ENCODE measurements around the gene SH3BP5L. TPM values are rescaled to one million over a fixed set of nuclear protein-coding genes. Genes with fewer than 3 reads are reported as not detected.

SH3BP5L gene
- total and polyA plus RNA-seq, 10 of the 15 experiments (the other 5 are each of a cell fraction or from before 2014, with no cell fraction given): 1.1 to 22.8 (median 10.9) TPM

GRCh38 chr1:248814351-248814750 lies 11.4 kb downstream of the SH3BP5L start:
- ATAC-seq: no peak
- H3K36me3 ChIP-seq (ENCODE audit: control insufficient read depth in 2 of 2, insufficient read depth in 2 of 2, low read length in 1 of 2): peaks cover 18 to 30% of the 10 kb centered on the region in 2 experiments; a peak in 3 of 4 replicates
- no TSS peak for BruUV-seq (replicated peaks)
- TF ChIP-seq BACH1 (IDR thresholded peaks at IDR 0.05; ENCODE audit: borderline replicate concordance) (no peak), SRF (IDR thresholded peaks at IDR 0.05; ENCODE audit: low read depth in 2 of 2, low read length in 2 of 2) (no peak), FOXM1 (IDR thresholded peaks at IDR 0.05; ENCODE audit: low read depth, low read length) (no peak), STAT3 (IDR thresholded peaks at IDR 0.05; ENCODE audit: low read depth, low read length) (no peak), GATAD2B (conservative IDR thresholded peaks at IDR 0.05; ENCODE audit: low read depth) (no peak), RFX5 (IDR thresholded peaks at IDR 0.05; ENCODE audit: low read depth, low read length) (no peak), FOXK2 (IDR thresholded peaks at IDR 0.05) (no peak), MLLT1 (IDR thresholded peaks at IDR 0.05) (no peak), NKRF (conservative IDR thresholded peaks at IDR 0.05) (no peak), HCFC1 (IDR thresholded peaks at IDR 0.05; ENCODE audit: low read length) (no peak), SMC3 (IDR thresholded peaks at IDR 0.05; ENCODE audit: borderline replicate concordance, low read length) (no peak), ZBED1 (IDR thresholded peaks at IDR 0.05; ENCODE audit: borderline replicate concordance) (no peak), JUNB (IDR thresholded peaks at IDR 0.05) (no peak)
- TF ChIP-seq, protein P1, sequence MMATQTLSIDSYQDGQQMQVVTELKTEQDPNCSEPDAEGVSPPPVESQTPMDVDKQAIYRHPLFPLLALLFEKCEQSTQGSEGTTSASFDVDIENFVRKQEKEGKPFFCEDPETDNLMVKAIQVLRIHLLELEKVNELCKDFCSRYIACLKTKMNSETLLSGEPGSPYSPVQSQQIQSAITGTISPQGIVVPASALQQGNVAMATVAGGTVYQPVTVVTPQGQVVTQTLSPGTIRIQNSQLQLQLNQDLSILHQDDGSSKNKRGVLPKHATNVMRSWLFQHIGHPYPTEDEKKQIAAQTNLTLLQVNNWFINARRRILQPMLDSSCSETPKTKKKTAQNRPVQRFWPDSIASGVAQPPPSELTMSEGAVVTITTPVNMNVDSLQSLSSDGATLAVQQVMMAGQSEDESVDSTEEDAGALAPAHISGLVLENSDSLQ (IDR thresholded peaks at IDR 0.05): no peak
- TF ChIP-seq, protein P2, sequence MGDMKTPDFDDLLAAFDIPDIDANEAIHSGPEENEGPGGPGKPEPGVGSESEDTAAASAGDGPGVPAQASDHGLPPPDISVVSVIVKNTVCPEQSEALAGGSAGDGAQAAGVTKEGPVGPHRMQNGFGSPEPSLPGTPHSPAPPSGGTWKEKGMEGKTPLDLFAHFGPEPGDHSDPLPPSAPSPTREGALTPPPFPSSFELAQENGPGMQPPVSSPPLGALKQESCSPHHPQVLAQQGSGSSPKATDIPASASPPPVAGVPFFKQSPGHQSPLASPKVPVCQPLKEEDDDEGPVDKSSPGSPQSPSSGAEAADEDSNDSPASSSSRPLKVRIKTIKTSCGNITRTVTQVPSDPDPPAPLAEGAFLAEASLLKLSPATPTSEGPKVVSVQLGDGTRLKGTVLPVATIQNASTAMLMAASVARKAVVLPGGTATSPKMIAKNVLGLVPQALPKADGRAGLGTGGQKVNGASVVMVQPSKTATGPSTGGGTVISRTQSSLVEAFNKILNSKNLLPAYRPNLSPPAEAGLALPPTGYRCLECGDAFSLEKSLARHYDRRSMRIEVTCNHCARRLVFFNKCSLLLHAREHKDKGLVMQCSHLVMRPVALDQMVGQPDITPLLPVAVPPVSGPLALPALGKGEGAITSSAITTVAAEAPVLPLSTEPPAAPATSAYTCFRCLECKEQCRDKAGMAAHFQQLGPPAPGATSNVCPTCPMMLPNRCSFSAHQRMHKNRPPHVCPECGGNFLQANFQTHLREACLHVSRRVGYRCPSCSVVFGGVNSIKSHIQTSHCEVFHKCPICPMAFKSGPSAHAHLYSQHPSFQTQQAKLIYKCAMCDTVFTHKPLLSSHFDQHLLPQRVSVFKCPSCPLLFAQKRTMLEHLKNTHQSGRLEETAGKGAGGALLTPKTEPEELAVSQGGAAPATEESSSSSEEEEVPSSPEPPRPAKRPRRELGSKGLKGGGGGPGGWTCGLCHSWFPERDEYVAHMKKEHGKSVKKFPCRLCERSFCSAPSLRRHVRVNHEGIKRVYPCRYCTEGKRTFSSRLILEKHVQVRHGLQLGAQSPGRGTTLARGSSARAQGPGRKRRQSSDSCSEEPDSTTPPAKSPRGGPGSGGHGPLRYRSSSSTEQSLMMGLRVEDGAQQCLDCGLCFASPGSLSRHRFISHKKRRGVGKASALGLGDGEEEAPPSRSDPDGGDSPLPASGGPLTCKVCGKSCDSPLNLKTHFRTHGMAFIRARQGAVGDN (IDR thresholded peaks at IDR 0.05): no peak
- TF ChIP-seq, protein P3, sequence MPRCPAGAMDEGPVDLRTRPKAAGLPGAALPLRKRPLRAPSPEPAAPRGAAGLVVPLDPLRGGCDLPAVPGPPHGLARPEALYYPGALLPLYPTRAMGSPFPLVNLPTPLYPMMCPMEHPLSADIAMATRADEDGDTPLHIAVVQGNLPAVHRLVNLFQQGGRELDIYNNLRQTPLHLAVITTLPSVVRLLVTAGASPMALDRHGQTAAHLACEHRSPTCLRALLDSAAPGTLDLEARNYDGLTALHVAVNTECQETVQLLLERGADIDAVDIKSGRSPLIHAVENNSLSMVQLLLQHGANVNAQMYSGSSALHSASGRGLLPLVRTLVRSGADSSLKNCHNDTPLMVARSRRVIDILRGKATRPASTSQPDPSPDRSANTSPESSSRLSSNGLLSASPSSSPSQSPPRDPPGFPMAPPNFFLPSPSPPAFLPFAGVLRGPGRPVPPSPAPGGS (IDR thresholded peaks at IDR 0.05; ENCODE audit: borderline replicate concordance, insufficient read depth, low read depth, low read length, poor library complexity, severe bottlenecking): no peak
- peaks cover 8% of the 10 kb centered on the region for H3K79me2 ChIP-seq (ENCODE audit: control insufficient read depth, insufficient read depth, low read length)
- ChIA-PET SMC1A (ENCODE audit: uncharacterized antibody, unreplicated experiment) (interaction anchor here (0.6 kb wide), 2 partner anchors 108 to 572 kb away, joined by 3 read pairs; no protein-coding TSS in a partner anchor), CTCF (interaction anchor here (0.9 to 1.5 kb wide), 2 partner anchors 13 to 111 kb away, joined by 3 to 5 read pairs; no protein-coding TSS in a partner anchor), POLR2A (no interaction called here), RAD21 (ENCODE audit: unreplicated experiment) (no interaction called here)
- DNase-seq (ENCODE audit: low read depth, low spot score): no peak
- H4K20me1 ChIP-seq (ENCODE audit: control insufficient read depth, insufficient read depth): no peaks in the 10 kb centered on the region; the same call in 1 of the 2 replicates
- in situ Hi-C loops (cut with MboI): no loop called here
- H3K27ac ChIP-seq (ENCODE audit: control insufficient read depth, insufficient read depth): no peak overlapping the region
- no peak overlapping the region for H3K4me3 ChIP-seq
- no peaks in the 10 kb centered on the region for H3K9me3 ChIP-seq (replicated peaks; ENCODE audit: control insufficient read depth, insufficient read depth, low read length)
- H2AFZ ChIP-seq (ENCODE audit: control insufficient read depth, low read depth, low read length): no peak overlapping the region
- no peak for FAIRE-seq
- no peak overlapping the region for H3K9ac ChIP-seq (ENCODE audit: control insufficient read depth, insufficient read depth, low read length)
- intact Hi-C loops (cut with micrococcal nuclease; ENCODE audit: unreplicated experiment): no loop called here
- WGBS (ENCODE audit: insufficient coverage, insufficient replicate concordance, low lambda C conversion rate, missing lambda C conversion rate): 94% methylated on average over 16 of the region's 16 CpGs
- H3K4me2 ChIP-seq (ENCODE audit: control insufficient read depth, insufficient read depth): no peak overlapping the region
- peaks cover 10% of the 10 kb centered on the region for H3K4me1 ChIP-seq (ENCODE audit: control insufficient read depth, insufficient read depth, low read length)
- H3K27me3 ChIP-seq (replicated peaks in 1 of 2; ENCODE audit: control insufficient read depth in 2 of 2, insufficient read depth in 2 of 2, low read length in 1 of 2): no peaks in the 10 kb centered on the region
